HCT116 (cell line): ENCODE measurements around the gene TNFSF11. TPM values are rescaled to one million over a fixed set of nuclear protein-coding genes. Genes with fewer than 3 reads are reported as not detected.

Source experiments
- ATAC-seq: fragments of 200-7000 bp; cut with Tn5 transposase; 2 replicates; pipeline ENCODE4 v1.9.1; 2020; ENCODE audit warnings: mild to moderate bottlenecking, moderate library complexity
- BruUV-seq: library from RNA; stranded (reverse); fragments of 400-500 nt; replicated peaks from 2 replicates; lab custom pipeline; 2021; lab: Mats Ljungman, UMichigan
- CTCF ChIA-PET: fragments of 300-600 bp; sonication (Branson Sonifier 250); formaldehyde crosslinking; loops from one replicate; lab custom pipeline; 2021; ENCODE audit warnings: antibody characterized with exemption; lab: Charles Lee
- POLR2A ChIA-PET: fragments of 300-600, 350-600 bp; sonication (Branson Sonifier 250); formaldehyde crosslinking; loops from one replicate; lab custom pipeline; 2021; ENCODE audit warnings: antibody characterized with exemption; lab: Charles Lee
- RAD21 ChIA-PET, 2 experiments: fragments of 300-600 bp; sonication (Branson Sonifier 250); formaldehyde crosslinking; loops; one replicate each; lab custom pipeline; 2023; ENCODE audit warnings: low total read pairs in 2 of 2; ENCODE audit not compliant: uncharacterized antibody in 2 of 2, unreplicated experiment in 2 of 2, low non-redundant PET in 1 of 2; lab: Charles Lee
- DNase-seq: peaks from one replicate; pipeline ENCODE4 v3.0.0-alpha.2; 2010; ENCODE audit warnings: low read depth, low spot score
- H2AFZ ChIP-seq: fragments of 200-600 bp; shearing (Covaris generic), sonication (generic); 2 replicates; pipeline ENCODE4 v1.6.1; 2017; ENCODE audit warnings: low read depth, mixed run types, mixed read lengths, antibody characterized with exemption, low read length; ENCODE audit not compliant: poor library complexity, severe bottlenecking
- H3K27ac ChIP-seq: 2 replicates; pipeline ENCODE4 v1.5.1; 2012; ENCODE audit warnings: low read depth, low read length
- H3K27me3 ChIP-seq: fragments of 200-600 bp; sonication (generic); 2 replicates; pipeline ENCODE4 v1.6.1; 2016; ENCODE audit warnings: mixed run types, low read length, mixed read lengths; ENCODE audit not compliant: insufficient read depth
- H3K36me3 ChIP-seq, 2 experiments: fragments of 200-500 bp in 1 of 2; fragments of 200-600 bp in 1 of 2; sonication (Bioruptor generic) in 1 of 2; sonication (generic) in 1 of 2; 2 replicates each; pipeline versions ENCODE4 v1.5.1 to v1.6.1; 2014 to 2016; ENCODE audit warnings: low read length in 2 of 2, inconsistent platforms in 1 of 2, mixed read lengths in 1 of 2, mixed run types in 1 of 2; ENCODE audit not compliant: insufficient read depth in 2 of 2, control insufficient read depth in 1 of 2
- H3K4me1 ChIP-seq, 2 experiments: fragments of 200-600 bp in 1 of 2; sonication (generic) in 1 of 2; 2 replicates each; pipeline versions ENCODE4 v1.5.1 to v1.6.1; 2012 to 2017; ENCODE audit warnings: low read length in 2 of 2, inconsistent platforms in 1 of 2, mild to moderate bottlenecking in 1 of 2, mixed read lengths in 1 of 2, mixed run types in 1 of 2, moderate library complexity in 1 of 2; ENCODE audit not compliant: insufficient read depth in 2 of 2, control insufficient read depth in 1 of 2
- H3K4me2 ChIP-seq: fragments of 200-600 bp; sonication (generic); 2 replicates; pipeline ENCODE4 v1.6.1; 2017; ENCODE audit warnings: mixed run types, low read length, mixed read lengths
- H3K4me3 ChIP-seq, 2 experiments: fragments of 200-600 bp in 1 of 2; sonication (generic) in 1 of 2; replicated peaks in 1 of 2; 2 replicates each; pipeline ENCODE4 v1.5.1; 2011 to 2016; ENCODE audit warnings: low read length in 2 of 2, control low read depth in 1 of 2, low read depth in 1 of 2, mild to moderate bottlenecking in 1 of 2, mixed read lengths in 1 of 2, mixed run types in 1 of 2
- H3K79me2 ChIP-seq: fragments of 200-600 bp; sonication (generic); 2 replicates; pipeline ENCODE4 v1.6.1; 2017; ENCODE audit warnings: mild to moderate bottlenecking, mixed run types, low read length, moderate library complexity, mixed read lengths; ENCODE audit not compliant: insufficient read depth
- H3K9ac ChIP-seq: fragments of 200-600 bp; sonication (generic); 2 replicates; pipeline ENCODE4 v1.6.1; 2016; ENCODE audit warnings: low read length, mixed read lengths
- H3K9me2 ChIP-seq: fragments of 200-600 bp; sonication (generic), shearing (Covaris generic); 2 replicates; pipeline ENCODE4 v1.6.1; 2017; ENCODE audit warnings: mixed run types, mild to moderate bottlenecking, moderate library complexity; ENCODE audit not compliant: insufficient read depth
- H3K9me3 ChIP-seq, 2 experiments: fragments of 200-500 bp in 1 of 2; fragments of 200-600 bp in 1 of 2; sonication (Bioruptor generic) in 1 of 2; sonication (generic) in 1 of 2; 2 replicates each; pipeline ENCODE4 v1.6.1; 2014 to 2017; ENCODE audit warnings: low read length in 2 of 2, mixed read lengths in 2 of 2, inconsistent platforms in 1 of 2, low read depth in 1 of 2, mild to moderate bottlenecking in 1 of 2, mixed run types in 1 of 2, moderate library complexity in 1 of 2; ENCODE audit not compliant: control insufficient read depth in 1 of 2, insufficient read depth in 1 of 2
- H4K20me1 ChIP-seq: fragments of 200-600 bp; sonication (generic), shearing (Covaris generic); 2 replicates; pipeline ENCODE4 v1.6.1; 2017; ENCODE audit warnings: mixed run types, mild to moderate bottlenecking, moderate library complexity; ENCODE audit not compliant: insufficient read depth
- CEBPB ChIP-seq: IDR thresholded peaks from 2 replicates; pipeline ENCODE4 v1.6.1; 2012; ENCODE audit warnings: low read depth
- EGR1 ChIP-seq: IDR thresholded peaks from 2 replicates; pipeline ENCODE4 v1.6.1; 2012; ENCODE audit warnings: low read depth
- EZH2 ChIP-seq: fragments of 200-600 bp; sonication (generic); IDR thresholded peaks from 2 replicates; pipeline ENCODE4 v1.6.1; 2017; ENCODE audit warnings: antibody characterized with exemption, mixed run types
- EZH2phosphoT487 ChIP-seq: fragments of 200-600 bp; IDR thresholded peaks from 2 replicates; pipeline ENCODE4 v1.6.1; 2018; ENCODE audit warnings: antibody characterized with exemption, borderline replicate concordance
- JUND ChIP-seq: IDR thresholded peaks from 2 replicates; pipeline ENCODE4 v1.6.1; 2012
- POLR2A ChIP-seq: IDR thresholded peaks from 2 replicates; pipeline ENCODE4 v1.7.0; 2011; ENCODE audit warnings: borderline replicate concordance; ENCODE audit not compliant: insufficient read depth, insufficient read length; ENCODE audit errors: extremely low read depth
- POLR2AphosphoS5 ChIP-seq: IDR thresholded peaks from 2 replicates; pipeline ENCODE4 v1.6.1; 2011; ENCODE audit warnings: mild to moderate bottlenecking, low read depth, low read length, moderate library complexity
- RAD21 ChIP-seq: IDR thresholded peaks from 2 replicates; pipeline ENCODE4 v1.6.1; 2012; ENCODE audit warnings: low read depth, mild to moderate bottlenecking
- SP1 ChIP-seq: IDR thresholded peaks from 2 replicates; pipeline ENCODE4 v1.6.1; 2012; ENCODE audit warnings: low read depth
- SRF ChIP-seq: IDR thresholded peaks from 2 replicates; pipeline ENCODE4 v1.6.1; 2012; ENCODE audit warnings: low read depth
- TCF7L2 ChIP-seq: IDR thresholded peaks from 2 replicates; pipeline ENCODE4 v1.7.0; 2011; ENCODE audit warnings: borderline replicate concordance, inconsistent platforms; ENCODE audit not compliant: insufficient read depth, insufficient read length; ENCODE audit errors: extremely low read depth
- YY1 ChIP-seq: IDR thresholded peaks from 2 replicates; pipeline ENCODE4 v1.6.1; 2011; ENCODE audit warnings: low read length, low read depth, moderate library complexity, mild to moderate bottlenecking; ENCODE audit not compliant: insufficient replicate concordance; ENCODE audit errors: extremely low read depth
- ZFX ChIP-seq: fragments of 450-650 bp; IDR thresholded peaks from 2 replicates; pipeline ENCODE4 v1.6.1; 2017
- ZNF274 ChIP-seq: fragments of 200-500 bp; sonication (Bioruptor generic); IDR thresholded peaks from 2 replicates; pipeline ENCODE4 v1.6.1; 2014; ENCODE audit warnings: mild to moderate bottlenecking, low read depth, low read length, inconsistent platforms
- intact Hi-C: fragments of 100-400 bp; cut with micrococcal nuclease; formaldehyde crosslinking; loops from 2 replicates; pipeline ENCODE4 v1.10.0; 2022
- total RNA-seq: library from RNA; stranded (reverse); gene quantifications from one replicate; pipeline ENCODE4 v1.2.1, GENCODE V29; 2021; ENCODE audit not compliant: unreplicated experiment
- TF ChIP-seq, protein P1 (sequence below): IDR thresholded peaks from 2 replicates; pipeline ENCODE4 v1.6.1; 2012
- TF ChIP-seq, protein P2 (sequence below), 3 experiments: fragments of 200-600 bp in 1 of 3; sonication (generic) in 1 of 3; IDR thresholded peaks in 2 of 3; conservative IDR thresholded peaks in 1 of 3; 2 replicates each; pipeline ENCODE4 v1.5.1; 2012 to 2017; ENCODE audit warnings: low read depth in 2 of 3, low read length in 2 of 3, antibody characterized with exemption in 1 of 3, borderline replicate concordance in 1 of 3, control low read depth in 1 of 3, mild to moderate bottlenecking in 1 of 3, mixed read lengths in 1 of 3, mixed run types in 1 of 3, moderate library complexity in 1 of 3; ENCODE audit not compliant: insufficient read depth in 1 of 3

TNFSF11 gene
- total RNA-seq, 1 experiment from 2014 or later = not detected

- Histone ChIP-seq H3K9ac (no peak overlapping the region), H2AFZ (no peak overlapping the region), H3K4me2 (no peak overlapping the region), H3K36me3 (no peaks in the 10 kb centered on the region), H3K4me3 (no peak overlapping the region), H3K4me1 (no peaks in the 10 kb centered on the region), H4K20me1 (no peaks in the 10 kb centered on the region), H3K9me2 (no peaks in the 10 kb centered on the region), H3K27ac (no peak overlapping the region)
- POLR2A ChIA-PET = no interaction called here
- ATAC-seq = no peak
- CTCF ChIA-PET = no interaction called here
- intact Hi-C loops = no loop called here
- no TSS peak for BruUV-seq
- TF ChIP-seq POLR2A (no peak), CEBPB (no peak), ZFX (no peak), YY1 (no peak)
- TF ChIP-seq, protein P1, sequence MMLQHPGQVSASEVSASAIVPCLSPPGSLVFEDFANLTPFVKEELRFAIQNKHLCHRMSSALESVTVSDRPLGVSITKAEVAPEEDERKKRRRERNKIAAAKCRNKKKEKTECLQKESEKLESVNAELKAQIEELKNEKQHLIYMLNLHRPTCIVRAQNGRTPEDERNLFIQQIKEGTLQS = no peak
- TF ChIP-seq, all 23 proteins: peak for 0
- no peaks in the 10 kb centered on the region for H3K79me2 ChIP-seq
- RAD21 ChIA-PET = no interaction called here
- no peaks in the 10 kb centered on the region for H3K9me3 ChIP-seq
- peaks cover 42% of the 10 kb centered on the region for H3K27me3 ChIP-seq
- no peak for DNase-seq
Measured at GRCh38 chr13:42651936-42652641, 78.1 kb downstream of the TNFSF11 start.

DNA sequence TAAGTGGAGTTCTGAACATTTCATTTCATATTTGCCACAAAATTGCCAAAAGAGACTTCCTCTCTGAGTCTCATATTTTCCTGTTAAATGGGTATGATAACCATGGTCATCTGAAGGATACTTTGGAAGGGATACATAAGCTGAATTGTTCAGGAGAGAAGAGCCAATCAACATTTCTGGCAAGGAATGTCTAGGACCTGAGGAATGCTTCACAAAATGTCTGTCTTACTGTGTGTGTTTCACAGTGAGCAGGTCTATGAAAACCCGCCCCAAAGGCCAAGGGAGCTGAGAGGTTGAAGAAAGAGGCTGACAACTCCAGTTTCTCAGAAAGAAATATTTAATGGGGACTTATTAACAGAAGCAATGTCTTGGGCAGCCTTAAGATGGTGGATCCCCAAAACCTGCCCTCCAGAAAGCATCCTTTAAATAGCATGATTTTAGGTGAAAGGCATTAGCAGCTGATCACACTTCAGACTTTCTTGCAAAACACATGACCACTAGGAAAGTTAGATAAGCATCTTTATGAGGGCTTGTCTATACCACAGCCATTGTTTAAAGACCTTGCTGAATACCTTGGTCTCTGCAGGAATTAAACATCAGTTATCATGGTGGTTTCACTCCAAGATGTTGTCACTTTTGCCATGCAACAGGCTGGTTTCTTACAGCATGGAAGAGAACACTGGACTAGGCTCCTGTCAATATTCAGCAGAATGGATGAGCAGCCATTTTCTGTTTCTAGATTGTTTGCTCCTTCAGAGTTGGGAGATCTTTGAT lies 78.9 kb downstream of the TNFSF11 start:
- DNase-seq (no peak), ATAC-seq (no peak)
- H3K9me2 ChIP-seq = no peaks in the 10 kb centered on the region
- H3K79me2 ChIP-seq = no peaks in the 10 kb centered on the region
- RAD21 ChIA-PET = no interaction called here
- H4K20me1 ChIP-seq = no peaks in the 10 kb centered on the region
- CTCF ChIA-PET = no interaction called here
- no peaks in the 10 kb centered on the region for H3K36me3 ChIP-seq
- H3K4me1 ChIP-seq = no peaks in the 10 kb centered on the region
- H3K9ac ChIP-seq = no peak overlapping the region
- no peak overlapping the region for H2AFZ ChIP-seq
- no peak overlapping the region for H3K4me2 ChIP-seq
- no peak overlapping the region for H3K4me3 ChIP-seq
- peaks cover 49% of the 10 kb centered on the region for H3K27me3 ChIP-seq
- H3K9me3 ChIP-seq = no peaks in the 10 kb centered on the region
- POLR2A ChIA-PET = no interaction called here
- H3K27ac ChIP-seq = no peak overlapping the region
- no TSS peak for BruUV-seq
- intact Hi-C loops = no loop called here
- no peak for TF ChIP-seq TCF7L2
- TF ChIP-seq SRF = no peak
- TF ChIP-seq, protein P2, sequence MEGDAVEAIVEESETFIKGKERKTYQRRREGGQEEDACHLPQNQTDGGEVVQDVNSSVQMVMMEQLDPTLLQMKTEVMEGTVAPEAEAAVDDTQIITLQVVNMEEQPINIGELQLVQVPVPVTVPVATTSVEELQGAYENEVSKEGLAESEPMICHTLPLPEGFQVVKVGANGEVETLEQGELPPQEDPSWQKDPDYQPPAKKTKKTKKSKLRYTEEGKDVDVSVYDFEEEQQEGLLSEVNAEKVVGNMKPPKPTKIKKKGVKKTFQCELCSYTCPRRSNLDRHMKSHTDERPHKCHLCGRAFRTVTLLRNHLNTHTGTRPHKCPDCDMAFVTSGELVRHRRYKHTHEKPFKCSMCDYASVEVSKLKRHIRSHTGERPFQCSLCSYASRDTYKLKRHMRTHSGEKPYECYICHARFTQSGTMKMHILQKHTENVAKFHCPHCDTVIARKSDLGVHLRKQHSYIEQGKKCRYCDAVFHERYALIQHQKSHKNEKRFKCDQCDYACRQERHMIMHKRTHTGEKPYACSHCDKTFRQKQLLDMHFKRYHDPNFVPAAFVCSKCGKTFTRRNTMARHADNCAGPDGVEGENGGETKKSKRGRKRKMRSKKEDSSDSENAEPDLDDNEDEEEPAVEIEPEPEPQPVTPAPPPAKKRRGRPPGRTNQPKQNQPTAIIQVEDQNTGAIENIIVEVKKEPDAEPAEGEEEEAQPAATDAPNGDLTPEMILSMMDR (IDR thresholded peaks at IDR 0.05 in 2 of 3, conservative IDR thresholded peaks at IDR 0.05 in 1 of 3; ENCODE audit: borderline replicate concordance in 1 of 3, insufficient read depth in 1 of 3, low read depth in 2 of 3, low read length in 2 of 3) = no peak
- no peak for TF ChIP-seq EGR1
- no peak for TF ChIP-seq RAD21
- no peak for TF ChIP-seq EZH2
- TF ChIP-seq POLR2AphosphoS5 = no peak
- no peak for TF ChIP-seq SP1
- no peak for TF ChIP-seq ZFX
- no peak for TF ChIP-seq ZNF274
- TF ChIP-seq POLR2A = no peak
- TF ChIP-seq JUND = no peak
- no peak for TF ChIP-seq CEBPB
- TF ChIP-seq EZH2phosphoT487 = no peak
